ENCODE data around the gene ZNF708.
"Not testable (repeated sequence)": the region's sequence is repeated elsewhere in the genome, so short reads cannot be mapped to it uniquely, and the experiment has no call there.

ZNF708 gene

DNA sequence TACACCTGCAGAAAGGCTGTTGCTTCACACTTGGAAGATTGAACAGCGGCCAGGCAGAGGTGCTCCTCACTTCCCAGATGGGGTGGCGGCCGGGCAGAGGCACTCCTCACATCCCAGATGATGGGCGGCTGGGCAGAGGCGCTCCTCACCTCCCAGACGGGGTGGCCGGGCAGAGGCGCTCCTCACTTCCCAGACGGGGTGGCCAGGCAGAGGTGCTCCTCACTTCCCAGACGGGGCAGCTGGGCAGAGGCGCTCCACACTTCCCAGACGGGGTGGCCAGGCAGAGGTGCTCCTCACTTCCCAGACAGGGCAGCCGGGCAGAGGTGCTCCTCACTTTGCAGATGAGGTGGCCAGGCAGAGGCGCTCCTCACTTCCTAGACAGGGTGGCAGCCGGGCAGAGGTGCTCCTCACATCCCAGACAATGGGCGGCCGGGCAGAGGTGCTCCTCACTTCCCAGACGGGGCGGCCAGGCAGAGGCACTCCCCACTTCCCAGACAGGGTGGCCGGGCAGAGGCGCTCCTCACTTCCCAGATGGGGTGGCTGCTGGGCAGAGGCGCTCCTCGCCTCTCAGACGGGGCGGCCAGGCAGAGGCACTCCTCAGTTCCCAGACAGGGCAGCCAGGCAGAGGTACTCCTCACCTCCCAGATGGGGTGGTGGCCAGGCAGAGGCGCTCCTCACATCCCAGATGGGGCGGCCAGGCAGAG lies 69.6 kb downstream of the ZNF708 start:
- not testable (repeated sequence) for DNase-seq

DNA sequence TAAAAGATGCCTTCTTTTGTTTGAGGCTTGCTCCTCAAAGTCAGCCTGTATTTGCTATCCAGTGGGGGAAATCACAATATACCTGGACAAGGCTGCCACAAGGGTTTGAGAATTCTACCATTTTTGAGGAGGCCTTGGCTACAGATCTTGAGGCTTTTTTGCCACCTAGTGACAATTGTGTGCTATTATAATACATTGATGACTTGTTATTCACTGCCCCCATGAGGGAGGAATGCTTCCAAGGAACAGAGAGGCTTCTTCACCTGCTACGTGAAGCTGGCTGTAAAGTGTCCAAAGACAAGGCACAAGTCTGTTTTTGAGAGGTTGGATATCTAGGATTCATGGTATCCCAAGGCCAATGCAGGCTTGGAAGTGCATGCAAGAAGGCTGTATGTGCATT lies 72.5 kb downstream of the ZNF708 start:
- DNase-seq, result no peak
